Muscle of leg (tissue), 16 donors: ENCODE data around the gene CNTN4. TPM values are rescaled to one million over a fixed set of nuclear protein-coding genes. Genes with fewer than 3 reads are reported as not detected.
"Not testable (repeated sequence)": the region's sequence is repeated elsewhere in the genome, so short reads cannot be mapped to it uniquely, and the experiment has no call there.

Experiments used
- DNase-seq: peaks from one replicate; pipeline ENCODE4 v3.0.0; 2013
- H3K27ac ChIP-seq: one replicate; pipeline ENCODE4 v1.5.1; 2013; ENCODE audit warnings: mild to moderate bottlenecking, low read length, control low read depth
- H3K27me3 ChIP-seq: one replicate; pipeline ENCODE4 v1.6.1; 2013; ENCODE audit warnings: low read length; ENCODE audit not compliant: control insufficient read depth, insufficient read depth
- H3K36me3 ChIP-seq: one replicate; pipeline ENCODE4 v1.6.1; 2013; ENCODE audit warnings: low read length; ENCODE audit not compliant: control insufficient read depth, insufficient read depth
- H3K4me1 ChIP-seq: one replicate; pipeline ENCODE4 v1.6.1; 2013; ENCODE audit warnings: low read length; ENCODE audit not compliant: control insufficient read depth, insufficient read depth
- H3K4me3 ChIP-seq: one replicate; pipeline ENCODE4 v1.5.1; 2013; ENCODE audit warnings: low read length, control low read depth
- H3K9me3 ChIP-seq: replicated peaks from 2 replicates; pipeline ENCODE4 v1.6.1; 2013; ENCODE audit warnings: low read depth, low read length; ENCODE audit not compliant: control insufficient read depth
- WGBS: methylation state at CpG from one replicate; pipeline ENCODE4 v1.1.5; 2013; ENCODE audit warnings: missing lambda C conversion rate; ENCODE audit not compliant: insufficient coverage; 5-methylcytosine and 5-hydroxymethylcytosine counted together
- long read RNA-seq, 11 donors: transcript quantifications; one replicate each; lab custom pipeline, GENCODE V29; 2026
- polyA plus RNA-seq, 8 donors: library from polyadenylated mRNA; unstranded; fragments of 120-200 nt; gene quantifications; one replicate each; pipeline versions ENCODE4 v1.2.1 to v1.2.3, GENCODE V29; 2013; ENCODE audit warnings: inconsistent platforms in 1 of 8, low replicate concordance in 1 of 8; ENCODE audit not compliant: insufficient read length in 8 of 8, insufficient read depth in 1 of 8
- total RNA-seq: library from RNA; stranded (reverse); fragments of 120-200 nt; gene quantifications from one replicate; pipeline ENCODE4 v1.2.4, GENCODE V29; 2013

Gene CNTN4
- 6.8 TPM for total RNA-seq
- 10 to 100 TPM in 2 of 8 donors, 1 to 10 TPM in 6; 3.0 to 16.3 (median 5.2) TPM for polyA plus RNA-seq
- long read RNA-seq, donor 1, result 0 reads
- long read RNA-seq, donor 2, result 0 reads
- long read RNA-seq, donor 3, full-length matches to known transcripts, result 1 of 1 reads
- long read RNA-seq, donor 3, partial matches to known transcripts, result 0 of 1 reads
- long read RNA-seq, donor 3, other reads (novel, unspliced or antisense), result 0 of 1 reads
- long read RNA-seq, donor 4, result 0 reads
- long read RNA-seq, donor 5, full-length matches to known transcripts, result 2 of 2 reads
- long read RNA-seq, donor 5, partial matches to known transcripts, result 0 of 2 reads
- long read RNA-seq, donor 5, other reads (novel, unspliced or antisense), result 0 of 2 reads
- long read RNA-seq, donor 6, result 0 reads
- long read RNA-seq, donor 7, result 0 reads
- long read RNA-seq, donor 8, partial matches to known transcripts, result 0 of 2 reads
- long read RNA-seq, donor 8, other reads (novel, unspliced or antisense), result 0 of 2 reads
- long read RNA-seq, donor 9, result 0 reads
- long read RNA-seq, donor 10, result 0 reads
- long read RNA-seq, donor 11, result 0 reads

DNA sequence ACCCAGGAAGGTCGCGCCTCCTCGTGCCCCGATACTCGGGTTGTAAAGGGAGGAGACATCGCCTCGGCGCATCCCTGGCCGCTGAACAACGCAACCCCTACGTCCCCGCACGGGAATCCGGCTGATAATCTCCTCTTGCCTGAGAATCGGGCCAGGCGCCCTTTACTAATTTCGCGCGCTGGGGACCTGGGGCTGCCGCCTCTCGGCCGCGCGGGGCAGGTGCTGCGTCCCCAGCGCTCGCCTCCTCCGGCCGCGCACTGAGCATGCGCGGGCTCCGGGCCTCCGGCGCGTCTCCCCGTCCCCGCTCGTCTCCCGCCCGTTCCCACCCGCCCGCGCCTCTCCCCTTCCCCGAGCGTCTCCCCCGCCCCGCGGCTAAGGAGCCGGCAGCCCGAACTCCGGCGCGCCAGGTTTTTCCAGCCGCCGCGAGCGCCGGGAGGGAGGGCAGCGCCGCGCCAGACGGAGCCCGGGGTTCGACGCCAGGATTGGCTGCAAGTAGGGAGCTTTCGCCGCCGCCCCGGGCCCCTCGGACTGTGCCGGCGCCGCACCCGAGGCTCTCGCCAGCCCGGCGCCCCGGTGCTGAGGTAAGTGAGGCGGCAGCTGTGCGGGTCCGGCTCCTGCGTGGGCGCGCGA lies at the start of gene CNTN4:
Gene CNTN4 (plus strand): TSS at position 469 of the 630 bp plus-strand sequence.
- Histone ChIP-seq H3K4me1 (peaks cover 15% of the 10 kb centered on the region), H3K9me3 (no peaks in the 10 kb centered on the region), H3K27me3 (peaks cover 28% of the 10 kb centered on the region), H3K27ac (no peak within 1 kb of the TSS), H3K36me3 (no peaks in the 10 kb centered on the region), H3K4me3 (peak within 1 kb of the TSS; percentile 43)
- under 1% methylated on average over 79 of the region's 86 CpGs for WGBS
- peak; percentile 94 for DNase-seq

DNA sequence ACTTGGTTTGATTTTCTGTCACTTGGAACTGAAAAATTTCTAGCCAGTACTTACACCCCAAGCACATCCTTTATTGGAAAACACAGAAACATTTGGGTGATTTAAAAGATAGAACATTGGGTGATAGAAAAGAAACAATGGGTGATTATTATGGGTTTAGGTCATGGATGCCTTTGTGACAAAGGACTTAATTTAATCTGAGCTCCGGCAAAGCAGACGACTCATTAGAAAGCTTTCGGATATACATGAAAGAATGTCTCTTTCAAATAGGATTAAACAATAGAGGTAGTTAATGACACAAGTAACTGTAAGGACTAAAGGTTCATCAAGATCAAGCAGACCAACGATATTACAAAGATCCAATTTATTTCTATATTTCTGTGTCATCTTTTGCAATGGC lies 37.3 kb upstream of the CNTN4 start:
- no peaks in the 10 kb centered on the region for H3K9me3 ChIP-seq
- H3K4me3 ChIP-seq, result no peak overlapping the region
- no peaks in the 10 kb centered on the region for H3K36me3 ChIP-seq
- no CpG with 5 or more reads among the region's 4 CpGs for WGBS
- H3K27me3 ChIP-seq, result no peaks in the 10 kb centered on the region
- no peak for DNase-seq
- H3K4me1 ChIP-seq, result no peaks in the 10 kb centered on the region
- no peak overlapping the region for H3K27ac ChIP-seq

- no peaks in the 10 kb centered on the region for H3K27me3 ChIP-seq
- no peak overlapping the region for H3K4me3 ChIP-seq
- H3K4me1 ChIP-seq, result no peaks in the 10 kb centered on the region
- no peaks in the 10 kb centered on the region for H3K36me3 ChIP-seq
- no peaks in the 10 kb centered on the region for H3K9me3 ChIP-seq
- no CpG with 5 or more reads among the region's 2 CpGs for WGBS
- DNase-seq, result no peak
- H3K27ac ChIP-seq, result no peak overlapping the region
Observed at GRCh38 chr3:2071531-2071930, 27.1 kb upstream of the CNTN4 start.

DNA sequence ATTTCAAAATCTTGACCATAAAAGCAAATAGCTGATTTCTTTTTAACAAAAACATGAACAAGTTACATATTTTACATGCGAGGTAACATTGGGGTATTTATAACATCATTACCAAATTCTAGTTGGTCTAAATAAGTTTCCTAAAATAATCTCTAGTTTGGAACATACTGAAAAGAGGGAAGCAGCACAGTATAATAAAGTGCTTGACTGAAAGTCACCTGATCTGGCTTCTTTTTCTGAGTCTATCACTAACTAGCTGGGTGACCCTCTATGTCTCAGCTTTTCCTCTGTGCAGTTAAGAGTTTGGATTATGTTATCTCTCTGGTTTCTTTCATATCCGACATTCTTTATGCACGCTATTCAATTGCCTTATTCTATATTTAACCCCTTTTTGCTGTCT lies 19.8 kb upstream of the CNTN4 start:
- WGBS, result no CpG with 5 or more reads among the region's 3 CpGs
- H3K36me3 ChIP-seq, result no peaks in the 10 kb centered on the region

DNA sequence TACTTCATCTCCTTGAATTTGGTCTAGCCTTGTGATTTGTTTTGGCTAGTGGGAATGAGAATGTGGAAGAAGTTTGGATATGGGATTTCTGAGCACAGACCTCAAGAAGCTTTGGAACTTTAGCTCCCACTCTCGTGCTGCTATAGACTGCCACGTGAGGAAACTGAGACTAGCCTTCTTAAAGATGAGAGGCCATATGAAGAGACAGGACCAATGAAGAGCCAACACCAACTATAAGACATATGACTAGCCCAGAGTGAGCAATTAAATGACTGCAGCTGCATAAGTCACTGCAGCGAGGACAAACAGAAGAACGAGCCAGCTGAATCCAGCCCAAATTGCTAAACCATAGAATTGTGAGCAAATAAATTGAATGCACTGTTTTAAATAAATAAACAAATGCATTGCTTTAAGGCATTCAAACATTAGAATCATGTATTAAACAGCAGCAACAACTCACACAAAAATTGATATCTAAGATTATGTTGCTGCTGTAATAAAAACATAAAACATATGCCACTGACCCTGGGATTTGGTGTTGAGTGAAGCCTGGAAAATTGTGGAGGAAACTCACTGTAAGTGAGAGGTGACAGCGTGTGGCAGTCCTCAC lies 15.7 kb upstream of the CNTN4 start:
- H3K27ac ChIP-seq, result no peak overlapping the region
- no peak overlapping the region for H3K4me3 ChIP-seq
- WGBS, result no CpG with 5 or more reads among the region's 5 CpGs
- H3K9me3 ChIP-seq, result no peaks in the 10 kb centered on the region
- H3K36me3 ChIP-seq, result no peaks in the 10 kb centered on the region
- no peaks in the 10 kb centered on the region for H3K27me3 ChIP-seq
- no peaks in the 10 kb centered on the region for H3K4me1 ChIP-seq
- peak; percentile 77 for DNase-seq

More for the DNA sequence above, 19.8 kb upstream of the CNTN4 start:
- H3K4me1 ChIP-seq, result no peaks in the 10 kb centered on the region
- H3K27me3 ChIP-seq, result no peaks in the 10 kb centered on the region
- H3K27ac ChIP-seq, result no peak overlapping the region
- peak; percentile 9 for DNase-seq
- no peaks in the 10 kb centered on the region for H3K9me3 ChIP-seq
- no peak overlapping the region for H3K4me3 ChIP-seq

- not testable (repeated sequence) for H3K9me3 ChIP-seq, H3K4me1 ChIP-seq, H3K27ac ChIP-seq, DNase-seq, H3K4me3 ChIP-seq, H3K36me3 ChIP-seq, H3K27me3 ChIP-seq
- 95% methylated on average over 35 of the region's 40 CpGs for WGBS
Observed at GRCh38 chr3:2083558-2083957, 15.1 kb upstream of the CNTN4 start.

DNA sequence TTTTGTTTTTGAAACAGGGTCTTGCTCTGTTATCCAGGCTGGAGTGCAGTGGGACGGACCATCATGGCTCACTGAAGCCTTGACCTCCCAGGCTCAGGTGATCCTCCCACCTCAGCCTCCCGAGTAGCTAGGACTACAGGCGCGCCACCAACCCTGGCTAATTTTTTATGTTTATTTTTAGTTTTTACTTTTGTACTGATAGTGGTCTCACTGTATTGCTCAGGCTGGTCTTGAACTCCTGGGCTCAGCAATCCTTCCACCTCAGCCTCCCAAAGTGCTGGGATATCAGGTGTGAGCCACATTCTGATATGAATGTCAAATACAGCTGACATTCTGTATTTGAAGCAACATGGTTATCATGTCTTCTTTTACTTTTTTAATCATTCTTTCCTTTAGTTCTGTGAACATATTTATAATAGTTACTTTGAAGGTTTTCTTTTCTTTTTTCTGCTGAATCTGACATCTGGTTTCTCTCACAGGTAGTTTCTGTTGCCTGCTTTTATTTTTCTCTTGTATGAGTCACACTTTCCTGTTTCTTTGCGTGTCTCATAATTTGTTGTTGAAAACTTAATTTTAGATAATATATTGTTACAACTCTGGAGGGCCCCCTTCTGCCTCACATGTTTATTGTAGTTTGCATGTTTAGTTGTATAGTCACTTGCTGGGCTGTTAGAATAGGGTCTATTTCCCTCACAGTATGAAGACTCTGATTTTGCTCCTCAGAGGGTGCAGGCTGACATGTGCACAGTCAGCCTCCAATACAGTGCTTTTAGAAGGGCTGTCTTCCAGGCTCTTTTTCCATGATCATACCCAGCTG lies 8.4 kb upstream of the CNTN4 start:
- H3K4me3 ChIP-seq, result no peak overlapping the region
- WGBS, result no CpG with 5 or more reads among the region's 5 CpGs
- no peaks in the 10 kb centered on the region for H3K4me1 ChIP-seq
- peak; percentile 15 for DNase-seq
- H3K27ac ChIP-seq, result no peak overlapping the region
- H3K36me3 ChIP-seq, result no peaks in the 10 kb centered on the region
- no peaks in the 10 kb centered on the region for H3K9me3 ChIP-seq
- H3K27me3 ChIP-seq, result no peaks in the 10 kb centered on the region

GRCh38 chr3:2092758-2093157 lies 5.9 kb upstream of the CNTN4 start:
- peaks cover 8% of the 10 kb centered on the region for H3K27me3 ChIP-seq
- no peaks in the 10 kb centered on the region for H3K9me3 ChIP-seq
- no peak overlapping the region for H3K4me3 ChIP-seq
- H3K36me3 ChIP-seq, result no peaks in the 10 kb centered on the region
- H3K4me1 ChIP-seq, result peaks cover 3% of the 10 kb centered on the region
- H3K27ac ChIP-seq, result no peak overlapping the region
- DNase-seq, result no peak
- WGBS, result 42% methylated on average over 2 of the region's 4 CpGs

- H3K27me3 ChIP-seq, result peaks cover 26% of the 10 kb centered on the region
- H3K9me3 ChIP-seq, result no peaks in the 10 kb centered on the region
- no peak overlapping the region for H3K4me3 ChIP-seq
- no CpG with 5 or more reads among the region's 3 CpGs for WGBS
- no peaks in the 10 kb centered on the region for H3K36me3 ChIP-seq
- peaks cover 14% of the 10 kb centered on the region for H3K4me1 ChIP-seq
- DNase-seq, result no peak
- H3K27ac ChIP-seq, result no peak overlapping the region
Observed at GRCh38 chr3:2094941-2095340, 3.7 kb upstream of the CNTN4 start.
